Measurements from ENCODE around the gene MGRN1.
A peak's percentile ranks its signal among the peaks of the same experiment; 100 is the strongest.

MGRN1 gene

GRCh38 chr16:4656695-4657686 lies 32.4 kb downstream of the MGRN1 start:
- DNase-seq = no peak
- Mint-ChIP-seq H3K4me1 (peaks cover 35% of the 10 kb centered on the region), H3K27ac (no peak overlapping the region), H3K9me3 (no peaks in the 10 kb centered on the region), H3K4me3 (no peak overlapping the region), H3K27me3 (no peaks in the 10 kb centered on the region), H3K36me3 (peaks cover 24% of the 10 kb centered on the region)
- CTCF ChIA-PET = no interaction called here

DNA sequence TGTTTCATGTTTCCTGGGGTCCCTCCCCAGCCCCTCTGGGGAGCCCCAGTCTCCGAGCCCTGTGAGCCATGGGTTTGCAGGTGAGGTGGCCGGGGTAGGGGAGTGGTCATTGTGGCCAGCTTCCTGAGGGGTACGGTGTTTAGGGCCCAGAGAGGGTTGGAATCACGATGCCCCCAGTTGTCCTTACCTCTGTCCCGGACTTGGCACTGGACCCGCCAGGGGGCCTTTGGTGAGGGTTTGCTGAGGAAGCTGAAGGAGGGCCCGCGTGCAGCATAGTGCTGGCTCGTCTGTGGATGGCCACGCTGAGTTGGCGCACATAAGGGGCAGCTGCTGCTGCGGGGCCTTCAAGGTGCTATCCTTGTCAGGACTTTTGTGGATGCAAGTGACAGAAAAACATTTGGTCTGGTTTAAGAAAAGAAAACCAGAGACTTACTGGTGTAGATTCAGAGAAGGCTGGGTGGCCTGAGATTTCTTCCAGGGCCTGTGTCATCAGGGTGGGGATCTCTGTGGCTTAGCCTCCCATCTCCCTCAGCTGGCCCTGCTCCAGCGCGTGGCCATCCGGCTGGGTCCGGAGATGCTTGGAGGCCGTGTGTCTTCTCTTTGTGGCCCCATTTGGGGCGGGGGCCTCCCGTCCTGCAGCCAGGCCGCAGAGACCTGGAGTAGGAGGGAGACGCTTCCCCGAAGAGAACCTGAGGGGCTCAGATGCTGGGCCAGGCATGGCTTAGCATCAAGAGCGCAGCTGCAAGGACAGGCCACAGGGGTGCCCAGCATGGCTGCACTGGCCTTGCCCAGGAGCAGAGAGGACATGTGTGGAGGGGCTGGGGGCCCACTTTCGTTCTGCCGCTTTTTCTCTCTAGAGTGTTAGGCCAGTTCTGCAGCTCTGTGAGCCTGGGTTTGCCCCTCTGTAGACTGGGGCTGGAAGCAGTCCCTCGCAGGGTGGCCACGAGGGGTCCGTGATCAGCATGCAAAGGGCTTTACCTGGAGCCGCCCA lies 35.0 kb downstream of the MGRN1 start:
- DNase-seq = no peak
- Mint-ChIP-seq H3K4me3 (no peak overlapping the region), H3K9me3 (no peaks in the 10 kb centered on the region), H3K27me3 (no peaks in the 10 kb centered on the region), H3K27ac (peak overlapping the region; percentile 85), H3K36me3 (peaks cover 28% of the 10 kb centered on the region), H3K4me1 (peaks cover 60% of the 10 kb centered on the region)
- CTCF ChIA-PET = interaction anchor here (0.7 to 3.0 kb wide), 6 partner anchors 9 to 35 kb away, joined by 3 to 15 read pairs (median 4); partner anchors contain the start of gene MGRN1

GRCh38 chr16:4660454-4661007 lies 35.9 kb downstream of the MGRN1 start:
- no peaks in the 10 kb centered on the region for H3K9me3 Mint-ChIP-seq
- no peak overlapping the region for H3K4me3 Mint-ChIP-seq
- H3K27me3 Mint-ChIP-seq = no peaks in the 10 kb centered on the region
- H3K4me1 Mint-ChIP-seq = peaks cover 69% of the 10 kb centered on the region
- CTCF ChIA-PET = interaction anchor here (1.0 to 3.0 kb wide), 5 partner anchors 9 to 36 kb away, joined by 3 to 15 read pairs (median 4); partner anchors contain the start of gene MGRN1
- DNase-seq = peak; percentile 82
- peak overlapping the region; percentile 85 for H3K27ac Mint-ChIP-seq
- peaks cover 26% of the 10 kb centered on the region for H3K36me3 Mint-ChIP-seq

DNA sequence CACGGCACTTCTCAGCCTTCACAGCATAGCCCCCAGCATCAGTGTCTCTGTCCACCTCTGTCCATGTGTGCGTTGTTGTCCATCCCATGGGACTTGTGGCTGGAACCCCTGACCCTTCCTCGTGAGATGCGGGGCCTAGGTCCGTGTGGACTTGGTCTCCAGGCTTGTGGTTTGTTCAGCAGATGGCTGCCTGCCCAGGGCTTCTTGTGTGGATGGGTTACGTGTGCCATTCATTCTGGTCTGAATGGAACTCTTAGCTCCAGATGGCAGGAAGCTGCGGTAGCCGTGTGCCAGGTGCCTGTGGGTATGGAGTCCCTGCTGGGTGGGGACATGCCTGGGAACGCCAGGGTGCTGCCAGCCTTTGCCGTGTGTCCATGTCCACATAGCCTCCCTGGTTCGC lies 37.0 kb downstream of the MGRN1 start:
- Mint-ChIP-seq H3K27me3 (no peaks in the 10 kb centered on the region), H3K36me3 (peaks cover 22% of the 10 kb centered on the region), H3K9me3 (no peaks in the 10 kb centered on the region), H3K27ac (peak overlapping the region; percentile 38), H3K4me3 (no peak overlapping the region), H3K4me1 (peaks cover 78% of the 10 kb centered on the region)
- CTCF ChIA-PET = no interaction called here
- no peak for DNase-seq

DNA sequence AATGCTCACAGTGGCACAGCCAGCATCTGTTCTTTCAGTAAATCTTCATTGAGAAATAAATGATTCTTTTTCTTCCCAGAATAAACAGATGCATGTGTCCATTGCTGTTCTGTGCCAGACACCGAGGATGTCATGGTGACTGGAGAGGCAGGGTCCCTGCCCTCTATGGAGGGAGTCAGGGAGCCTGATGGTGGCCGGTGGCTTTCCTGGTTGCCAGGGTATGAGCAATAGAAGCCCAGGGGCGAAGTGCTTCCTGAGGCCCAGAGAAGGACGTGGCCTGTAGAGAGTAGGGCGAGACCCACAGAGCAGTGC lies 38.8 kb downstream of the MGRN1 start:
- Mint-ChIP-seq H3K36me3 (peaks cover 24% of the 10 kb centered on the region), H3K9me3 (no peaks in the 10 kb centered on the region), H3K27ac (peak overlapping the region; percentile 95), H3K27me3 (no peaks in the 10 kb centered on the region), H3K4me3 (peak overlapping the region; percentile 27), H3K4me1 (peaks cover 81% of the 10 kb centered on the region)
- CTCF ChIA-PET = no interaction called here
- no peak for DNase-seq

DNA sequence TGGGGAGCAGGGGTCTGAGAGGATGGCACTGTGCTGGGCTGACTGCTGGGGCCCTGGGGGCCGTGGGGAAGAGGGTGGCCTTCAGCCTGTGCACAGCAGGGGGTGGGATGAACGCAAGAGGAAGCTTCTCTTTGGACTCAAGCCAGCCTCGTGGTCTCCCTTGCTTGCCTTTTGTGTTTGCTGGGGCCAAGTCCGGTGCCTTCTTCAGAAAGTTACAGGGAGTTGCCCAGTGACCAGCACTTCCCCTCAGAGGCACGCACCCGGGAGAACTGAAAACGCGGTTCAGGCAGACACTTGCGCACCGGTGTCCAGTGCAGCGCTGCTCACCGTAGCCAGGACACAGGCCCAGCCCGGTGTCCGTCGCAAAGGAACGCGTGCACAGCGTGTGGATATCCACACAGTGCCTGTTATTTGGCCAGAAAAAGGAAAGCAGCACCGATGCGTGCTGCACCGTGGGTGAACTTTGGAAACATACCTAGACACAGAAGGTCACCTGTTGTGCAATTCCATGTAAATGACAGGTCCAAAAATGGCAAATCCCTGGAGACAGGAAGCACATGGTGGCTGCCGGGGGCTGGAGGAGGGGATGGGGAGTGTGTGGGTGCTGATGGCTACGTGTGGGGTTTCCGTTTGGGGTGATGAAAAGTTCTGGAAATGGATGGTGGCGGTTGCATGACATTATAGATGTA lies 39.3 kb downstream of the MGRN1 start:
- H3K4me1 Mint-ChIP-seq = peaks cover 76% of the 10 kb centered on the region

GRCh38 chr16:4664538-4665418 lies 40.2 kb downstream of the MGRN1 start:
- H3K4me3 Mint-ChIP-seq = peak overlapping the region; percentile 59
- CTCF ChIA-PET = interaction anchor here (0.9 to 1.5 kb wide), 2 partner anchors 12 to 14 kb away, joined by 3 to 9 read pairs; no protein-coding TSS in a partner anchor
- H3K36me3 Mint-ChIP-seq = peaks cover 23% of the 10 kb centered on the region
- no peaks in the 10 kb centered on the region for H3K27me3 Mint-ChIP-seq
- peak; percentile 85 for DNase-seq
- no peaks in the 10 kb centered on the region for H3K9me3 Mint-ChIP-seq
- peak overlapping the region; percentile 95 for H3K27ac Mint-ChIP-seq
- peaks cover 68% of the 10 kb centered on the region for H3K4me1 Mint-ChIP-seq

More for the DNA sequence above, 39.3 kb downstream of the MGRN1 start:
- Mint-ChIP-seq H3K27me3 (no peaks in the 10 kb centered on the region), H3K9me3 (no peaks in the 10 kb centered on the region), H3K36me3 (peaks cover 20% of the 10 kb centered on the region), H3K4me3 (peak overlapping the region; percentile 59), H3K27ac (peak overlapping the region; percentile 95)
- DNase-seq = no peak
- CTCF ChIA-PET = interaction anchor here (0.9 to 1.5 kb wide), 2 partner anchors 12 to 14 kb away, joined by 3 to 9 read pairs; no protein-coding TSS in a partner anchor

DNA sequence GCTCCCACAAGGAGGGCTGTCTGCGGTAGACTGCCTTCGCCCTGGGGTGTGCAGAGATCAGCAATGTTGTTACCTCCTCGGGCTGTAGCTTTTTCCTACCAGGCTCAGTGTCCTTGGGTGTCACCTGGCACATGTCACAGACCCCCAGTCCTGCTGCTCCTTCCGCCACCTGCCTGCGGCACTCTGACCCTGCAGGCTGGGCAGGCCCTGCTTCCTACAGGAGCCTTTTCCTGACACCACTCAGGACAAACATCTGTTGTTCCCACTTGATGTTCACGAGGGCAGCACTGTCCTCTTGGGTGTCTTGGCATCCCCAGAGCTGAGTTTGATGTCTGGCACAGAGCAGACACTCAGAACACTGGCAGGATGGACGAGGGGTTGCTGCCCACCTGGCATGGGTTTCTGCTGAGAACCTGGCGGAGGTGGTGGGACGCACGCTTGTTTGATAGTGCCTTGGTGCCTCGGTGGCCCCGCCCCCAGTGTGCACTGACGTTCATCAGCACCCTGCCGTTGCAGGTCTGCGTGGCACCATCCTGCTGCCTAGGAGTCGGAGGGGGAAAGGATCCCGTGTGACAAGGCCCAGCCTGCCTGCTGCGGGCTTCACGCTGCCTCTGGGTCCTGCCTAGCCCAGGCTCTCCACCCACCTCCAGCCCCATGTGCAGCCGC lies 42.0 kb downstream of the MGRN1 start:
- H3K36me3 Mint-ChIP-seq = peaks cover 23% of the 10 kb centered on the region
- H3K4me1 Mint-ChIP-seq = peaks cover 49% of the 10 kb centered on the region
- no peak overlapping the region for H3K4me3 Mint-ChIP-seq
- CTCF ChIA-PET = interaction anchor here (0.6 kb wide), 1 partner anchor 29 kb away, joined by 3 read pairs; no protein-coding TSS in a partner anchor
- no peaks in the 10 kb centered on the region for H3K9me3 Mint-ChIP-seq
- DNase-seq = no peak
- no peaks in the 10 kb centered on the region for H3K27me3 Mint-ChIP-seq
- no peak overlapping the region for H3K27ac Mint-ChIP-seq

DNA sequence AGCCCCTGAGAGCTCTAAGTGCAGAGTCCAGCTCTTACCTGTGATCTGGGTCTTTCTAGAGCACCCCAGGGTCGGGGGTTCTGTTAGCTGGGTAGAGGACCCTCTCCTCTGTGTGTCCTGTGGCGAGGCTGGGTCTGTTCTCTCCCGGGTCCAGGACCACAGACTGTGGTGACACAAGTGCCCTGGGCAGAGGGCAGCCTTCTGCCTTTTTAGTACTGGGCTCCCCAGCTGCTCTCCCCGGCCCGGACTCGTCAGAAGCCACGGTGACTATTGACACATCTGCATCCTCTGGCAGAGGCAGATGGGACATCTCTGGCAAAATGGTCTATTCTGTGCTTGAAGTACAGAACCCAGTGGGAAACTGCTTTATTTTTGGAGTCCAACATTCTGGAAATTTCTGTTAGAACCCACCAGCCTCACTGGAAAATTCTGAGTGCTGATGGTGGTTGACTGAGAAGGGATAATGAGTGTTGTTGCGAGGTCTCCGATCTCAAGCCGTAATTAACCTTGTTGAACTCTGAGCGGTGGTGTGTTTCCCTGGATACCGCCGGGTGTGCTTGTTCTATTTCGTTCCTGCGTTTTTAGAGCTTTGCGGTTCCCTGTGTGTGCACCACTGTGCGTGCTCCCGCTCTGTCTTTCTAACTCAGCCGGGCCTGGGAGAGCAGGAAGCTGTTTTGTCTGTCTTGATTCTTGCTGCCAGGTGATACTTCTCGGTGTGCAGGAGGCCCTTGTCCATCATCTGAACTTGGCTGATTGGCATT lies 42.8 kb downstream of the MGRN1 start:
- Mint-ChIP-seq H3K9me3 (no peaks in the 10 kb centered on the region), H3K4me1 (peaks cover 42% of the 10 kb centered on the region), H3K36me3 (peaks cover 25% of the 10 kb centered on the region), H3K4me3 (no peak overlapping the region), H3K27ac (peak overlapping the region; percentile 65), H3K27me3 (no peaks in the 10 kb centered on the region)
- CTCF ChIA-PET = interaction anchor here (0.6 kb wide), 1 partner anchor 29 kb away, joined by 3 read pairs; no protein-coding TSS in a partner anchor
- DNase-seq = no peak

- Mint-ChIP-seq H3K27ac (no peak overlapping the region), H3K4me1 (peaks cover 33% of the 10 kb centered on the region), H3K27me3 (no peaks in the 10 kb centered on the region), H3K4me3 (no peak overlapping the region), H3K36me3 (peaks cover 24% of the 10 kb centered on the region), H3K9me3 (no peaks in the 10 kb centered on the region)
- CTCF ChIA-PET = no interaction called here
- DNase-seq = no peak
These were observed 43.8 kb downstream of the MGRN1 start for GRCh38 chr16:4668313-4668960.

DNA sequence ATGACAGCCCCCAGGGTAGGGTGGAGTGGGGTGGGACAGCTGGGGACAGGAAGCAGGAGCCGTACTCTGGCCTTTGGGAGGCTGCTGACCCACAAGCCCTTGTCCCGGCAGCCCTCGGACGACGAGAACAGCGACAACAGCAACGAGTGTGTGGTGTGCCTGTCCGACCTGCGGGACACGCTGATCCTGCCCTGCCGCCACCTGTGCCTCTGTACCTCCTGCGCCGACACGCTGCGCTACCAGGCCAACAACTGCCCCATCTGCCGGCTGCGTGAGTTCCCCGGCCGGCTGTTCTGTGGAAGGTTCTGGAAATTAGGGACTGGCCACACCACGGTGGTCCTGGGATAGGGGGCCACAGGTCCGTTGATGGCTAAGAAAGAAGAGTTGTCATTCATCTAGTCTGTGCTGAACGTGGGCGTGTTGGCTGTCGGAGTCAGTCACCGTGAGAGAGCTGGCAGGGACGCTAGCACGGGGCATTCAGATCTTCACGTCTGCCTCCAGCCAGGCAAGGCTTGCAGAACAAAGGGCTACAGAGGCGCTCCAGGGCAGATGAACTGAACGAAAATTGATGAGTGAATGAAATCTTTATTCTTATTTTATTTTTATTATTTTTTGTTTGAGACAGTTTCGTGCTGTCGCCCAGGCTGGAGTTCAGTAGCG lies 48.9 kb downstream of the MGRN1 start:
- peaks cover 36% of the 10 kb centered on the region for H3K4me1 Mint-ChIP-seq
- no peaks in the 10 kb centered on the region for H3K9me3 Mint-ChIP-seq
- no peak overlapping the region for H3K4me3 Mint-ChIP-seq
- H3K36me3 Mint-ChIP-seq = peaks cover 28% of the 10 kb centered on the region
- CTCF ChIA-PET = no interaction called here
- no peak for DNase-seq
- H3K27ac Mint-ChIP-seq = peak overlapping the region; percentile 67
- H3K27me3 Mint-ChIP-seq = no peaks in the 10 kb centered on the region

Measured in activated naive CD4-positive, alpha-beta T cell treated with anti-CD3 and anti-CD28 coated beads, Interleukin-2, amount 10 ng/mL, durations not matched to agents 7 days and 5 days (primary cell).